ENCODE measurements around the gene RAC2.
"Not testable (repeated sequence)": the region's sequence is repeated elsewhere in the genome, so short reads cannot be mapped to it uniquely, and the experiment has no call there.

The RAC2 gene

GRCh38 chr22:37234736-37235711 is 9.0 kb downstream of the RAC2 start:
- DNase-seq (ENCODE audit: low spot score) = no peak

- no peak for DNase-seq (ENCODE audit: low spot score)
Measured at GRCh38 chr22:37233751-37234631, 10.1 kb downstream of the RAC2 start.

- DNase-seq (ENCODE audit: low spot score) = not testable (repeated sequence)
Measured at GRCh38 chr22:37233371-37233750, 10.7 kb downstream of the RAC2 start.

GRCh38 chr22:37232140-37232998 is 11.7 kb downstream of the RAC2 start:
- no peak for DNase-seq (ENCODE audit: low spot score)

- DNase-seq (ENCODE audit: low spot score) = no peak
Measured at GRCh38 chr22:37231406-37232139, 12.5 kb downstream of the RAC2 start.

GRCh38 chr22:37230673-37231405 is 13.2 kb downstream of the RAC2 start:
- DNase-seq (ENCODE audit: low spot score) = no peak

GRCh38 chr22:37229805-37230672 is 14.0 kb downstream of the RAC2 start:
- no peak for DNase-seq (ENCODE audit: low spot score)

- DNase-seq (ENCODE audit: low spot score) = no peak
Measured at GRCh38 chr22:37229012-37229804, 14.9 kb downstream of the RAC2 start.

- peak; percentile 42 for DNase-seq (ENCODE audit: low spot score)
Measured at GRCh38 chr22:37228106-37229011, 15.7 kb downstream of the RAC2 start.

- DNase-seq (ENCODE audit: low spot score) = no peak
Measured at GRCh38 chr22:37226514-37226913, 17.6 kb downstream of the RAC2 start.

GRCh38 chr22:37226087-37226486 is 18.0 kb downstream of the RAC2 start:
- no peak for DNase-seq (ENCODE audit: low spot score)

GRCh38 chr22:37225481-37225880 is 18.6 kb downstream of the RAC2 start:
- DNase-seq (ENCODE audit: low spot score) = no peak

GRCh38 chr22:37224757-37225420 is 19.2 kb downstream of the RAC2 start:
- DNase-seq (ENCODE audit: low spot score) = no peak

GRCh38 chr22:37223965-37224551 is 20.0 kb downstream of the RAC2 start:
- no peak for DNase-seq (ENCODE audit: low spot score)

GRCh38 chr22:37222440-37222971 is 21.6 kb downstream of the RAC2 start:
- no peak for DNase-seq (ENCODE audit: low spot score)
